Measurements from ENCODE around the gene GRK5. TPM values are rescaled to one million over a fixed set of nuclear protein-coding genes. Genes with fewer than 3 reads are reported as not detected.

The GRK5 gene
- total RNA-seq, 1 experiment from 2014 or later: 58.2 TPM

DNA sequence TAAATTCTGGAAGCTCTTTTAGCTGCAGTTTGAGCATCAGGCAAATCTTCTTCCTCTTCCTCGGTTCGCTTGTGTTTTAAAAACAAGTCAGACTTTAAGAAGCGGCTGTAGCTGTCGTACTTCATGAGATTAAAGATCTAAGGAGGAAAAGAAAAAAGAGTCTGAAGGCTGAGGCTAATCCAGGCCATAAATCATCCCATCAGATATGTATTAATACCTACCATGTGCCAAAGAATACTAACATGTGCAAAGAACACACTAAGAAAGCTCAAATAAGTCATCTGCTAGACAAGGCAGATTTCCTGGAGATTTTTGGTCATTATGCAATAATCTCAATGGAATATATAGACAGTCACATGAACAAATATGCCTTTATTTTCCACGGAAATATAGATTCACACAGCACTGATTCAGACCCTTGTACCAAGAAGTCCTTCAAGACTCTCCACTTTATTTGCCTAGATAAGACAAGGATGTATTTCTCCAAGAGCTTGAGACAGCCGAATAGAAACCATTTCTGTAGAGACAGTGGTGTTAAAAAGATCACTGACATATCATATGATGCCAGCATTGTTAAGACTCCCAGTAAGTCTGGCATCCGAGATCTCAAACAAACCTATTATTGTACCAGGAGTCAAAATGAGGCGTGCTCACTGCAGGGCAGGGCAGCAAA, 292.9 kb downstream of the GRK5 start:
- no TSS peak for BruUV-seq (replicated peaks)
- no peaks in the 10 kb centered on the region for H3K27me3 ChIP-seq (replicated peaks; ENCODE audit: insufficient read depth, low read depth, low read length, poor library complexity)
- H3K9me3 ChIP-seq (ENCODE audit: low read depth, low read length, poor library complexity, severe bottlenecking): no peaks in the 10 kb centered on the region
- ChIA-PET CTCF (no interaction called here), POLR2A (ENCODE audit: low non-redundant PET) (no interaction called here)
- intact Hi-C loops (cut with micrococcal nuclease; ENCODE audit: unreplicated experiment): no loop called here
- DNase-seq (ENCODE audit: low spot score): no peak
- H3K4me3 ChIP-seq (ENCODE audit: low read depth, low read length, poor library complexity, severe bottlenecking): no peak overlapping the region
- no peak overlapping the region for H3K27ac ChIP-seq (ENCODE audit: low read depth, low read length, poor library complexity, severe bottlenecking)
- H3K36me3 ChIP-seq (ENCODE audit: insufficient read depth, low read length, poor library complexity, severe bottlenecking): no peaks in the 10 kb centered on the region
- peaks cover 17% of the 10 kb centered on the region for H3K4me1 ChIP-seq (ENCODE audit: insufficient read depth, low read length, poor library complexity, severe bottlenecking)
- no peak for TF ChIP-seq EZH2 (IDR thresholded peaks at IDR 0.05; ENCODE audit: borderline replicate concordance, low read depth, low read length, poor library complexity, severe bottlenecking)
- TF ChIP-seq, protein P1, sequence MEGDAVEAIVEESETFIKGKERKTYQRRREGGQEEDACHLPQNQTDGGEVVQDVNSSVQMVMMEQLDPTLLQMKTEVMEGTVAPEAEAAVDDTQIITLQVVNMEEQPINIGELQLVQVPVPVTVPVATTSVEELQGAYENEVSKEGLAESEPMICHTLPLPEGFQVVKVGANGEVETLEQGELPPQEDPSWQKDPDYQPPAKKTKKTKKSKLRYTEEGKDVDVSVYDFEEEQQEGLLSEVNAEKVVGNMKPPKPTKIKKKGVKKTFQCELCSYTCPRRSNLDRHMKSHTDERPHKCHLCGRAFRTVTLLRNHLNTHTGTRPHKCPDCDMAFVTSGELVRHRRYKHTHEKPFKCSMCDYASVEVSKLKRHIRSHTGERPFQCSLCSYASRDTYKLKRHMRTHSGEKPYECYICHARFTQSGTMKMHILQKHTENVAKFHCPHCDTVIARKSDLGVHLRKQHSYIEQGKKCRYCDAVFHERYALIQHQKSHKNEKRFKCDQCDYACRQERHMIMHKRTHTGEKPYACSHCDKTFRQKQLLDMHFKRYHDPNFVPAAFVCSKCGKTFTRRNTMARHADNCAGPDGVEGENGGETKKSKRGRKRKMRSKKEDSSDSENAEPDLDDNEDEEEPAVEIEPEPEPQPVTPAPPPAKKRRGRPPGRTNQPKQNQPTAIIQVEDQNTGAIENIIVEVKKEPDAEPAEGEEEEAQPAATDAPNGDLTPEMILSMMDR (conservative IDR thresholded peaks at IDR 0.05; ENCODE audit: low read depth, low read length): no peak

GRCh38 chr10:119500821-119501220, 293.4 kb downstream of the GRK5 start:
- intact Hi-C loops (cut with micrococcal nuclease; ENCODE audit: unreplicated experiment): no loop called here
- Histone ChIP-seq H3K9me3 (ENCODE audit: low read depth, low read length, poor library complexity, severe bottlenecking) (no peaks in the 10 kb centered on the region), H3K27me3 (replicated peaks; ENCODE audit: insufficient read depth, low read depth, low read length, poor library complexity) (no peaks in the 10 kb centered on the region), H3K4me3 (ENCODE audit: low read depth, low read length, poor library complexity, severe bottlenecking) (no peak overlapping the region), H3K27ac (ENCODE audit: low read depth, low read length, poor library complexity, severe bottlenecking) (no peak overlapping the region), H3K4me1 (ENCODE audit: insufficient read depth, low read length, poor library complexity, severe bottlenecking) (peaks cover 17% of the 10 kb centered on the region), H3K36me3 (ENCODE audit: insufficient read depth, low read length, poor library complexity, severe bottlenecking) (no peaks in the 10 kb centered on the region)
- DNase-seq (ENCODE audit: low spot score): no peak
- no TSS peak for BruUV-seq (replicated peaks)
- POLR2A ChIA-PET (ENCODE audit: low non-redundant PET): no interaction called here
- CTCF ChIA-PET: no interaction called here
- TF ChIP-seq EZH2 (IDR thresholded peaks at IDR 0.05; ENCODE audit: borderline replicate concordance, low read depth, low read length, poor library complexity, severe bottlenecking): no peak
- TF ChIP-seq, protein P1 (conservative IDR thresholded peaks at IDR 0.05; ENCODE audit: low read depth, low read length): no peak

- Histone ChIP-seq H3K27ac (ENCODE audit: low read depth, low read length, poor library complexity, severe bottlenecking) (no peak overlapping the region), H3K36me3 (ENCODE audit: insufficient read depth, low read length, poor library complexity, severe bottlenecking) (no peaks in the 10 kb centered on the region), H3K4me3 (ENCODE audit: low read depth, low read length, poor library complexity, severe bottlenecking) (no peak overlapping the region), H3K27me3 (replicated peaks; ENCODE audit: insufficient read depth, low read depth, low read length, poor library complexity) (no peaks in the 10 kb centered on the region), H3K9me3 (ENCODE audit: low read depth, low read length, poor library complexity, severe bottlenecking) (no peaks in the 10 kb centered on the region), H3K4me1 (ENCODE audit: insufficient read depth, low read length, poor library complexity, severe bottlenecking) (peaks cover 17% of the 10 kb centered on the region)
- ChIA-PET POLR2A (ENCODE audit: low non-redundant PET) (no interaction called here), CTCF (no interaction called here)
- intact Hi-C loops (cut with micrococcal nuclease; ENCODE audit: unreplicated experiment): no loop called here
- BruUV-seq (replicated peaks): no TSS peak
- DNase-seq (ENCODE audit: low spot score): no peak
- TF ChIP-seq, protein P1 (conservative IDR thresholded peaks at IDR 0.05; ENCODE audit: low read depth, low read length): no peak
- TF ChIP-seq EZH2 (IDR thresholded peaks at IDR 0.05; ENCODE audit: borderline replicate concordance, low read depth, low read length, poor library complexity, severe bottlenecking): no peak
These were observed 294.3 kb downstream of the GRK5 start for GRCh38 chr10:119501690-119502089.
